GM12891 (cell line): Measurements from ENCODE around the gene LDAH.

Experiments used
- POLR2A ChIP-seq: IDR thresholded peaks from 2 replicates; pipeline ENCODE4 v1.6.1; 2011; ENCODE audit warnings: low read depth, low read length, control low read depth
- POLR2AphosphoS5 ChIP-seq: IDR thresholded peaks from 2 replicates; pipeline ENCODE4 v1.6.1; 2011; ENCODE audit warnings: low read depth, low read length, control low read depth

- no peak for TF ChIP-seq POLR2A
- no peak for TF ChIP-seq POLR2AphosphoS5
Observed at GRCh38 chr2:20707601-20708000, 115.3 kb downstream of the LDAH start.
